Vagina (tissue), 2 donors: Measurements from ENCODE around the gene NXPE1. TPM values are rescaled to one million over a fixed set of nuclear protein-coding genes. Genes with fewer than 3 reads are reported as not detected.

Experiments used
- DNase-seq, 2 donors: peaks; one replicate each; pipeline ENCODE4 v3.0.0-alpha.2; 2017; ENCODE audit errors: extremely low spot score in 2 of 2
- H3K27ac ChIP-seq: fragments of 200-600 bp; sonication (generic); one replicate; pipeline ENCODE4 v1.5.1; 2019
- H3K27me3 ChIP-seq: fragments of 200-600 bp; sonication (generic); one replicate; pipeline ENCODE4 v1.5.1; 2019
- H3K36me3 ChIP-seq, 2 donors: fragments of 200-600 bp; sonication (generic); one replicate each; pipeline ENCODE4 v1.5.1; 2017 to 2019
- H3K4me1 ChIP-seq: fragments of 200-600 bp; sonication (generic); one replicate; pipeline ENCODE4 v1.5.1; 2019
- H3K4me3 ChIP-seq, 2 donors: fragments of 200-600 bp; sonication (generic); 1 replicate in 1 of 2; 2 replicates in 1 of 2; pipeline ENCODE4 v1.5.1; 2016 to 2019
- H3K9me3 ChIP-seq: fragments of 200-600 bp; sonication (generic); one replicate; pipeline ENCODE4 v1.5.1; 2019
- CTCF ChIP-seq, 3 experiments: fragments of 450-650 bp in 2 of 3; fragments of 200-600 bp in 1 of 3; sonication (generic) in 1 of 3; IDR thresholded peaks; one replicate each; pipeline ENCODE4 v1.5.1; 2017 to 2019; ENCODE audit warnings: antibody characterized with exemption in 3 of 3, mild to moderate bottlenecking in 2 of 3, moderate library complexity in 2 of 3
- POLR2A ChIP-seq, 2 donors: fragments of 450-650 bp; IDR thresholded peaks; one replicate each; pipeline ENCODE4 v1.6.1; 2017; ENCODE audit warnings: antibody characterized with exemption in 2 of 2, mild to moderate bottlenecking in 2 of 2, moderate library complexity in 2 of 2
- POLR2AphosphoS5 ChIP-seq, 2 donors: sonication (generic); formaldehyde crosslinking; IDR thresholded peaks; one replicate each; pipeline ENCODE4 v1.9.0; 2017; ENCODE audit warnings: antibody characterized with exemption in 2 of 2, mild to moderate bottlenecking in 2 of 2, low read depth in 1 of 2; ENCODE audit not compliant: insufficient read depth in 1 of 2
- intact Hi-C: fragments of 100-400 bp; cut with DNase I; formaldehyde crosslinking; loops from one replicate; pipeline ENCODE4 v1.15.1; 2023
- total RNA-seq: library from RNA; depleted of rRNA; stranded (reverse); fragments of >200 nt; gene quantifications from one replicate; pipeline ENCODE4 v1.2.3, GENCODE V29; 2016

NXPE1 gene
- total RNA-seq, 1 donor from 2014 or later = not detected

GRCh38 chr11:114562166-114562916 is 2.7 kb upstream of the NXPE1 start:
- Histone ChIP-seq H3K9me3 (no peaks in the 10 kb centered on the region), H3K4me3 (no peak overlapping the region), H3K36me3 (no peaks in the 10 kb centered on the region), H3K27me3 (no peaks in the 10 kb centered on the region), H3K27ac (no peak overlapping the region), H3K4me1 (no peaks in the 10 kb centered on the region)
- no peak for DNase-seq
- intact Hi-C loops = no loop called here
- no peak for TF ChIP-seq CTCF (IDR thresholded peaks at IDR 0.05)
- no peak for TF ChIP-seq POLR2A (IDR thresholded peaks at IDR 0.05)
- no peak for TF ChIP-seq POLR2AphosphoS5 (IDR thresholded peaks at IDR 0.05; ENCODE audit: insufficient read depth in 1 of 2, low read depth in 1 of 2)

GRCh38 chr11:114556135-114556534 is 3.5 kb downstream of the NXPE1 start:
- TF ChIP-seq POLR2AphosphoS5 (IDR thresholded peaks at IDR 0.05; ENCODE audit: insufficient read depth in 1 of 2, low read depth in 1 of 2) = no peak
- TF ChIP-seq POLR2A (IDR thresholded peaks at IDR 0.05) = no peak
- no peak for TF ChIP-seq CTCF (IDR thresholded peaks at IDR 0.05)
- Histone ChIP-seq H3K36me3 (no peaks in the 10 kb centered on the region), H3K4me1 (no peaks in the 10 kb centered on the region), H3K9me3 (no peaks in the 10 kb centered on the region), H3K4me3 (no peak overlapping the region), H3K27me3 (no peaks in the 10 kb centered on the region), H3K27ac (no peak overlapping the region)
- intact Hi-C loops = no loop called here
- no peak for DNase-seq

- H3K27me3 ChIP-seq = no peaks in the 10 kb centered on the region
- no peak for TF ChIP-seq POLR2A (IDR thresholded peaks at IDR 0.05)
- intact Hi-C loops = no loop called here
Measured at GRCh38 chr11:114553642-114554041, 6.0 kb downstream of the NXPE1 start.

GRCh38 chr11:114551060-114551459 is 8.6 kb downstream of the NXPE1 start:
- H3K27ac ChIP-seq = no peak overlapping the region
- TF ChIP-seq CTCF (IDR thresholded peaks at IDR 0.05) = no peak
- TF ChIP-seq POLR2A (IDR thresholded peaks at IDR 0.05) = no peak
- no peak for TF ChIP-seq POLR2AphosphoS5 (IDR thresholded peaks at IDR 0.05; ENCODE audit: insufficient read depth in 1 of 2, low read depth in 1 of 2)
- DNase-seq = no peak
- intact Hi-C loops = no loop called here
- H3K36me3 ChIP-seq = no peaks in the 10 kb centered on the region
- no peak overlapping the region for H3K4me3 ChIP-seq
- H3K27me3 ChIP-seq = no peaks in the 10 kb centered on the region
- no peaks in the 10 kb centered on the region for H3K4me1 ChIP-seq
- no peaks in the 10 kb centered on the region for H3K9me3 ChIP-seq

More at GRCh38 chr11:114553642-114554041, 6.0 kb downstream of the NXPE1 start:
- Histone ChIP-seq H3K4me3 (no peak overlapping the region), H3K36me3 (no peaks in the 10 kb centered on the region), H3K9me3 (no peaks in the 10 kb centered on the region), H3K27ac (no peak overlapping the region), H3K4me1 (no peaks in the 10 kb centered on the region)
- DNase-seq = no peak

GRCh38 chr11:114525682-114526081 is 34.0 kb downstream of the NXPE1 start:
- intact Hi-C loops = no loop called here
- DNase-seq = no peak
- H3K27me3 ChIP-seq = no peaks in the 10 kb centered on the region
- H3K4me3 ChIP-seq = no peak overlapping the region
- TF ChIP-seq POLR2A (IDR thresholded peaks at IDR 0.05) = no peak
- TF ChIP-seq POLR2AphosphoS5 (IDR thresholded peaks at IDR 0.05; ENCODE audit: insufficient read depth in 1 of 2, low read depth in 1 of 2) = no peak
- TF ChIP-seq CTCF (IDR thresholded peaks at IDR 0.05) = no peak
- no peaks in the 10 kb centered on the region for H3K4me1 ChIP-seq
- no peaks in the 10 kb centered on the region for H3K36me3 ChIP-seq
- no peaks in the 10 kb centered on the region for H3K9me3 ChIP-seq
- no peak overlapping the region for H3K27ac ChIP-seq
